Measurements from ENCODE around the gene CA10.

DNA sequence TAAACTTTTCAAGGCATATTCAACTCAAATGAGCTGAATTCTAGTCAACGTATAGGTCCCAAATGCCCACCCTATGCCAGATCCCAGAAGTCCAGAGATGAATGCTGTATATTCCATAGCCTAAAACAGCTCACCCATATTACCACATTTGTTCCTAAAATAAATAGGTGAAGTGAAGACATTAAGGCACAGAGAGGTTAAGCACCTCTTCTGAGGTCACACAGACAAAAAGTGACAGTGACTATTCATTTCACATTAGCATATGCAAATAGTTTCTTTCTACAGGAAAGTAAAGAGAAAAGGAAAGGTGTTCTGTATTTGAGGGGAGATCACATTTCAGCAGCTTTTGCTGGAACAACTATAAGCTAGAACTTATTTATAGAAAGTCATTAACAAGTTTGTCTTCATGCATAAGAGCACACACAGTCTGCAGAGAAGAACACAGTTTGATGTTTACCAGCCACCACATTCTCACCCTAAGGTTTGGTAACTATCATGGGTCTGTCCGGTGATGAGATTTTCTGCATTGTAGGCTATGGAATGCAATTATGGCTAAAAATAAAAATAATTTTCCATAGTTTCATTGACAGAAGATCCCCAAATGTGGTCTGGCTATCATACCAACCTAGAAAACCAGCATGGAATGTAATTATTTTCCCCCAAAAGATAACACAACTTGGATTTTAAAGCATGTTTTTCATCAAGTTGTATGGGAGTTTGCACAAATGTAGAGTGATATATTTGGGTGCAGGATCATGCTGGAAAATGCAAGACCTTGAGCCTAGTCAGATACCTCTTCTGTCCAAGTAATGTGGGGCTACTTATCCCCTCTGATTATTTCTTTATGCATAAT is 496.1 kb downstream of the CA10 start:
- TF ChIP-seq, protein P1, sequence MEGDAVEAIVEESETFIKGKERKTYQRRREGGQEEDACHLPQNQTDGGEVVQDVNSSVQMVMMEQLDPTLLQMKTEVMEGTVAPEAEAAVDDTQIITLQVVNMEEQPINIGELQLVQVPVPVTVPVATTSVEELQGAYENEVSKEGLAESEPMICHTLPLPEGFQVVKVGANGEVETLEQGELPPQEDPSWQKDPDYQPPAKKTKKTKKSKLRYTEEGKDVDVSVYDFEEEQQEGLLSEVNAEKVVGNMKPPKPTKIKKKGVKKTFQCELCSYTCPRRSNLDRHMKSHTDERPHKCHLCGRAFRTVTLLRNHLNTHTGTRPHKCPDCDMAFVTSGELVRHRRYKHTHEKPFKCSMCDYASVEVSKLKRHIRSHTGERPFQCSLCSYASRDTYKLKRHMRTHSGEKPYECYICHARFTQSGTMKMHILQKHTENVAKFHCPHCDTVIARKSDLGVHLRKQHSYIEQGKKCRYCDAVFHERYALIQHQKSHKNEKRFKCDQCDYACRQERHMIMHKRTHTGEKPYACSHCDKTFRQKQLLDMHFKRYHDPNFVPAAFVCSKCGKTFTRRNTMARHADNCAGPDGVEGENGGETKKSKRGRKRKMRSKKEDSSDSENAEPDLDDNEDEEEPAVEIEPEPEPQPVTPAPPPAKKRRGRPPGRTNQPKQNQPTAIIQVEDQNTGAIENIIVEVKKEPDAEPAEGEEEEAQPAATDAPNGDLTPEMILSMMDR (IDR thresholded peaks at IDR 0.05; ENCODE audit: extremely low read depth in 1 of 2, insufficient read depth in 1 of 2, low read depth in 1 of 2, low read length in 2 of 2): no peak
- TF ChIP-seq EZH2 (IDR thresholded peaks at IDR 0.05; ENCODE audit: borderline replicate concordance, low read depth, low read length, severe bottlenecking) (no peak), GATA2 (IDR thresholded peaks at IDR 0.05; ENCODE audit: insufficient read depth, insufficient read length, low read depth, low read length) (no peak), MYC (IDR thresholded peaks at IDR 0.05; ENCODE audit: low read depth, low read length) (no peak), POLR2A (IDR thresholded peaks at IDR 0.05; ENCODE audit: low read depth, low read length) (no peak)
